Liver (tissue), 9 donors: ENCODE data around the gene SOX2. TPM values are rescaled to one million over a fixed set of nuclear protein-coding genes. Genes with fewer than 3 reads are reported as not detected.
A peak's percentile ranks its signal among the peaks of the same experiment; 100 is the strongest.

Source experiments
- DNase-seq: peaks from one replicate; pipeline ENCODE4 v3.0.0-alpha.2; 2017; ENCODE audit warnings: low spot score
- H3K27ac ChIP-seq, 2 donors: one replicate each; pipeline ENCODE4 v1.7.0; 2013; ENCODE audit warnings: inconsistent platforms in 2 of 2, low read length in 2 of 2, control low read depth in 1 of 2, low read depth in 1 of 2, mild to moderate bottlenecking in 1 of 2
- H3K27me3 ChIP-seq, 4 donors: one replicate each; pipeline versions ENCODE4 v1.6.1 to v1.7.0; 2013; ENCODE audit warnings: low read length in 3 of 4, inconsistent platforms in 1 of 4, mild to moderate bottlenecking in 1 of 4, moderate library complexity in 1 of 4; ENCODE audit not compliant: control insufficient read depth in 4 of 4, insufficient read depth in 4 of 4
- H3K36me3 ChIP-seq, 4 donors: one replicate each; pipeline versions ENCODE4 v1.6.1 to v1.7.0; 2013; ENCODE audit warnings: low read length in 3 of 4, mild to moderate bottlenecking in 3 of 4, low read depth in 1 of 4, moderate library complexity in 1 of 4; ENCODE audit not compliant: control insufficient read depth in 4 of 4, insufficient read depth in 3 of 4
- H3K4me1 ChIP-seq, 4 donors: one replicate each; pipeline versions ENCODE4 v1.6.1 to v1.7.0; 2013; ENCODE audit warnings: low read length in 3 of 4, mild to moderate bottlenecking in 3 of 4, moderate library complexity in 1 of 4; ENCODE audit not compliant: control insufficient read depth in 4 of 4, insufficient read depth in 4 of 4
- H3K4me3 ChIP-seq, 3 donors: one replicate each; pipeline versions ENCODE4 v1.6.1 to v1.7.0; 2013; ENCODE audit warnings: low read length in 3 of 3, control low read depth in 1 of 3, low read depth in 1 of 3, mild to moderate bottlenecking in 1 of 3
- H3K9ac ChIP-seq, 2 donors: one replicate each; pipeline ENCODE4 v1.7.0; 2013; ENCODE audit warnings: low read length in 2 of 2, mild to moderate bottlenecking in 2 of 2, moderate library complexity in 2 of 2, control low read depth in 1 of 2, low read depth in 1 of 2
- H3K9me3 ChIP-seq, 4 donors: one replicate each; pipeline versions ENCODE4 v1.6.1 to v1.7.0; 2013; ENCODE audit warnings: low read length in 3 of 4; ENCODE audit not compliant: control insufficient read depth in 4 of 4
- ATF3 ChIP-seq: IDR thresholded peaks from 2 replicates; pipeline ENCODE4 v1.6.1; 2016; ENCODE audit warnings: antibody characterized with exemption
- GABPA ChIP-seq, 2 donors: IDR thresholded peaks in 1 of 2; conservative IDR thresholded peaks in 1 of 2; 2 replicates each; pipeline ENCODE4 v1.6.1; 2016; ENCODE audit warnings: antibody characterized with exemption in 2 of 2, mild to moderate bottlenecking in 1 of 2, moderate library complexity in 1 of 2
- HNF4A ChIP-seq, 2 donors: conservative IDR thresholded peaks; 2 replicates each; pipeline ENCODE4 v1.6.1; 2016; ENCODE audit warnings: antibody characterized with exemption in 2 of 2, mild to moderate bottlenecking in 2 of 2
- JUND ChIP-seq, 2 donors: IDR thresholded peaks; 2 replicates each; pipeline ENCODE4 v1.6.1; 2016; ENCODE audit warnings: antibody characterized with exemption in 2 of 2
- MAX ChIP-seq: IDR thresholded peaks from 2 replicates; pipeline ENCODE4 v1.6.1; 2016; ENCODE audit warnings: antibody characterized with exemption
- RAD21 ChIP-seq, 2 donors: IDR thresholded peaks; 2 replicates each; pipeline ENCODE4 v1.6.1; 2016; ENCODE audit warnings: antibody characterized with exemption in 2 of 2, mild to moderate bottlenecking in 2 of 2
- REST ChIP-seq: IDR thresholded peaks from 2 replicates; pipeline ENCODE4 v1.6.1; 2016; ENCODE audit warnings: antibody characterized with exemption, mild to moderate bottlenecking
- RXRA ChIP-seq, 2 donors: IDR thresholded peaks; 2 replicates each; pipeline ENCODE4 v1.6.1; 2017 to 2018; ENCODE audit warnings: antibody characterized with exemption in 2 of 2, mild to moderate bottlenecking in 1 of 2
- SP1 ChIP-seq: IDR thresholded peaks from 2 replicates; pipeline ENCODE4 v1.6.1; 2018; ENCODE audit warnings: antibody characterized with exemption, mild to moderate bottlenecking
- TAF1 ChIP-seq: conservative IDR thresholded peaks from 2 replicates; pipeline ENCODE4 v1.6.1; 2016; ENCODE audit warnings: antibody characterized with exemption, mild to moderate bottlenecking
- WGBS: extraction: QIAGEN DNeasy Blood & Tissue Kit; methylation state at CpG from one replicate; pipeline ENCODE4 v1.1.7; 2013; 5-methylcytosine and 5-hydroxymethylcytosine counted together
- polyA plus RNA-seq, 2 donors: library from polyadenylated mRNA; stranded (reverse) in 1 of 2; unstranded in 1 of 2; fragments of 200-250 nt in 1 of 2; fragments of >200 nt in 1 of 2; fragmentation: Nextera tagmentation in 1 of 2; extraction: Ambion mirVana in 1 of 2; gene quantifications; one replicate each; pipeline versions ENCODE4 v1.2.1 to v1.2.3, GENCODE V29; 2013 to 2015
- total RNA-seq, 2 donors: library from RNA; depleted of rRNA; stranded (reverse); fragments of >200 nt; gene quantifications; one replicate each; pipeline ENCODE4 v1.2.3, GENCODE V29; 2014
- donor health status: healthy.
- donor health status: healthy.
- donor health status: healthy.
- donor health status: healthy.
- donor health status: healthy.

Gene SOX2
- total and polyA plus RNA-seq, 4 donors = 0.02 TPM; not detected in 3

GRCh38 chr3:181739628-181740027, 27.9 kb downstream of the SOX2 start:
- Histone ChIP-seq H3K27me3 (no peaks in the 10 kb centered on the region), H3K4me3 (no peak overlapping the region), H3K4me1 (peaks cover 2 to 13% (median 4%) of the 10 kb centered on the region in 4 donors), H3K9ac (no peak overlapping the region), H3K36me3 (no peaks in the 10 kb centered on the region), H3K27ac (no peak overlapping the region), H3K9me3 (no peaks in the 10 kb centered on the region)
- no peak for DNase-seq
- WGBS = 60% methylated on average over 4 of the region's 4 CpGs
- TF ChIP-seq REST (no peak), ATF3 (no peak), MAX (no peak), GABPA (IDR thresholded peaks at IDR 0.05 in 1 of 2, conservative IDR thresholded peaks at IDR 0.05 in 1 of 2) (no peak), TAF1 (no peak), SP1 (no peak), JUND (IDR thresholded peaks at IDR 0.05) (no peak), RAD21 (IDR thresholded peaks at IDR 0.05) (no peak), HNF4A (conservative IDR thresholded peaks at IDR 0.05) (no peak)

- no peak for DNase-seq
- Histone ChIP-seq H3K36me3 (no peaks in the 10 kb centered on the region), H3K9me3 (no peaks in the 10 kb centered on the region), H3K27ac (no peak overlapping the region), H3K4me1 (peaks cover 2 to 13% (median 4%) of the 10 kb centered on the region in 4 donors), H3K9ac (no peak overlapping the region), H3K4me3 (no peak overlapping the region), H3K27me3 (no peaks in the 10 kb centered on the region)
- TF ChIP-seq HNF4A (conservative IDR thresholded peaks at IDR 0.05) (peak in 1 of 2 donors; percentile 22), RXRA (IDR thresholded peaks at IDR 0.05) (peak; percentile 57 to 59), REST (no peak)
- WGBS = 18% methylated on average over 6 of the region's 6 CpGs
Measured at GRCh38 chr3:181741417-181741816, 29.7 kb downstream of the SOX2 start.
